Measurements from ENCODE around the gene SLC4A5.

DNA sequence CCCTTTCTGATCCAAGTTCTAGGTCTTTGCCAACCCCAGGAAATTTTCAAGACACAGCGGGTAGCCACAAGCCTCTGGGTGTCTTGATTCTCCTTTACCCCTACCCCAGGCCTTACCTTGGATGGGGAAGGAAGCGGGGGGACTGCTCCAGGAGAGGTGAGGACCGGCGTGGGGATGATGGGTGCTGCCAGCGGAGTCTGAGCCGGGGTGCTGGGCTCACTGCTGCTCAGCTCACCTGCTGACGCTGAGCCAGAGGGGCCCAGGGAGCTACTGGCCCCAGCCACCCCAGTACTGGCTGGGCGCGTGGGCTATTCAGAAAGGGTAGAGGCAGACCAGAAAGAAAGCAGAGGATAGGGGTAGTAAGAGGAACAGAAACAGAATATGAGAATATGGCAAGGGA, 28.2 kb upstream of the SLC4A5 start:
- no peak for TF ChIP-seq POLR2A (IDR thresholded peaks at IDR 0.05)
- TF ChIP-seq CTCF (IDR thresholded peaks at IDR 0.05 in 4 of 5, conservative IDR thresholded peaks at IDR 0.05 in 1 of 5): no peak

Measured in gastrocnemius medialis (tissue), 4 donors.